ENCODE data around the gene CHRM1.

Gene CHRM1

GRCh38 chr11:62925745-62926679 lies 4.8 kb upstream of the CHRM1 start:
- peak overlapping the region; percentile 66 for H3K4me2 ChIP-seq (ENCODE audit: insufficient read depth, low read length, poor library complexity, severe bottlenecking)
- H3K4me1 ChIP-seq (ENCODE audit: control insufficient read depth in 2 of 2, insufficient read depth in 1 of 2, low read depth in 1 of 2, low read length in 2 of 2) = peaks cover 0 to 27% of the 10 kb centered on the region in 2 donors
- no peaks in the 10 kb centered on the region for H3K36me3 ChIP-seq (replicated peaks in 1 of 2; ENCODE audit: control insufficient read depth in 2 of 2, insufficient read depth in 2 of 2, low read length in 2 of 2)
- H2BK15ac ChIP-seq (ENCODE audit: low read length) = no peak overlapping the region
- H3K27ac ChIP-seq (replicated peaks; ENCODE audit: low read length) = no peak overlapping the region
- peak overlapping the region in 1 of 2 donors; percentile 70 for H3K4me3 ChIP-seq (ENCODE audit: low read length in 2 of 2)
- peaks cover 2 to 4% of the 10 kb centered on the region in 2 donors for H3K9me3 ChIP-seq (replicated peaks in 1 of 2; ENCODE audit: control insufficient read depth in 2 of 2, insufficient read depth in 1 of 2, low read depth in 1 of 2, low read length in 2 of 2)
- H2BK120ac ChIP-seq (ENCODE audit: low read depth, low read length) = no peak overlapping the region
- H3K23ac ChIP-seq (ENCODE audit: low read depth, low read length, poor library complexity) = no peak overlapping the region
- peak overlapping the region; percentile 27 for H3K9ac ChIP-seq (ENCODE audit: low read depth, low read length, poor library complexity)
- H2AK5ac ChIP-seq (ENCODE audit: low read depth, low read length) = peak overlapping the region; percentile 21
- DNase-seq (ENCODE audit: low spot score) = no peak
- peaks cover 24 to 92% (median 61%) of the 10 kb centered on the region in 3 experiments for H3K27me3 ChIP-seq (ENCODE audit: control insufficient read depth in 3 of 3, insufficient read depth in 3 of 3, low read depth in 1 of 3, low read length in 3 of 3)
- H3K14ac ChIP-seq (ENCODE audit: low read length) = no peak overlapping the region
- no peak overlapping the region for H4K91ac ChIP-seq (ENCODE audit: low read depth, low read length, poor library complexity)
- H3K4ac ChIP-seq (ENCODE audit: low read length) = no peak overlapping the region
- no CpG with 5 or more reads among the region's 71 CpGs for WGBS, 2 donors (ENCODE audit: extremely low coverage in 2 of 2, insufficient read length in 2 of 2, insufficient replicate concordance in 1 of 2)
- H3K79me1 ChIP-seq (ENCODE audit: low read depth, low read length) = no peaks in the 10 kb centered on the region
- no peak overlapping the region for H4K8ac ChIP-seq (ENCODE audit: low read depth, low read length)
- H3K18ac ChIP-seq (ENCODE audit: low read length) = peak overlapping the region; percentile 51
- H2AFZ ChIP-seq (ENCODE audit: low read length) = peak overlapping the region; percentile 88
- H2BK5ac ChIP-seq (ENCODE audit: low read length) = no peak overlapping the region
- no peak overlapping the region for H2BK12ac ChIP-seq (ENCODE audit: low read length)

- Histone ChIP-seq H4K8ac (ENCODE audit: low read depth, low read length) (no peak overlapping the region), H3K23ac (ENCODE audit: low read depth, low read length, poor library complexity) (no peak overlapping the region), H3K18ac (ENCODE audit: low read length) (peak overlapping the region; percentile 51), H3K79me1 (ENCODE audit: low read depth, low read length) (no peaks in the 10 kb centered on the region), H2AFZ (ENCODE audit: low read length) (peak overlapping the region; percentile 88), H2BK5ac (ENCODE audit: low read length) (no peak overlapping the region), H2AK5ac (ENCODE audit: low read depth, low read length) (no peak overlapping the region), H3K14ac (ENCODE audit: low read length) (no peak overlapping the region), H3K4me3 (ENCODE audit: low read length in 2 of 2) (peak overlapping the region in 1 of 2 donors; percentile 33), H3K4me1 (ENCODE audit: control insufficient read depth in 2 of 2, insufficient read depth in 1 of 2, low read depth in 1 of 2, low read length in 2 of 2) (peaks cover 0 to 27% of the 10 kb centered on the region in 2 donors), H3K4ac (ENCODE audit: low read length) (no peak overlapping the region), H3K4me2 (ENCODE audit: insufficient read depth, low read length, poor library complexity, severe bottlenecking) (peak overlapping the region; percentile 66), H2BK12ac (ENCODE audit: low read length) (no peak overlapping the region), H3K27me3 (ENCODE audit: control insufficient read depth in 3 of 3, insufficient read depth in 3 of 3, low read depth in 1 of 3, low read length in 3 of 3) (peaks cover 24 to 94% (median 58%) of the 10 kb centered on the region in 3 experiments), H3K9me3 (replicated peaks in 1 of 2; ENCODE audit: control insufficient read depth in 2 of 2, insufficient read depth in 1 of 2, low read depth in 1 of 2, low read length in 2 of 2) (peaks cover 2 to 4% of the 10 kb centered on the region in 2 donors), H3K36me3 (replicated peaks in 1 of 2; ENCODE audit: control insufficient read depth in 2 of 2, insufficient read depth in 2 of 2, low read length in 2 of 2) (no peaks in the 10 kb centered on the region), H3K9ac (ENCODE audit: low read depth, low read length, poor library complexity) (no peak overlapping the region), H2BK120ac (ENCODE audit: low read depth, low read length) (no peak overlapping the region), H4K91ac (ENCODE audit: low read depth, low read length, poor library complexity) (no peak overlapping the region), H3K27ac (replicated peaks; ENCODE audit: low read length) (no peak overlapping the region), H2BK15ac (ENCODE audit: low read length) (no peak overlapping the region)
- no peak for DNase-seq (ENCODE audit: low spot score)
- no CpG with 5 or more reads among the region's 14 CpGs for WGBS, 2 donors (ENCODE audit: extremely low coverage in 2 of 2, insufficient read length in 2 of 2, insufficient replicate concordance in 1 of 2)
These were observed 4.1 kb upstream of the CHRM1 start for GRCh38 chr11:62925308-62925707.

GRCh38 chr11:62923601-62924411 lies 2.6 kb upstream of the CHRM1 start:
- no peak for DNase-seq (ENCODE audit: low spot score)
- no peak overlapping the region for H2BK15ac ChIP-seq (ENCODE audit: low read length)

More at GRCh38 chr11:62923601-62924411, 2.6 kb upstream of the CHRM1 start:
- Histone ChIP-seq H3K4me2 (ENCODE audit: insufficient read depth, low read length, poor library complexity, severe bottlenecking) (peak overlapping the region; percentile 76), H3K27ac (replicated peaks; ENCODE audit: low read length) (no peak overlapping the region), H2AFZ (ENCODE audit: low read length) (peak overlapping the region; percentile 76), H2BK12ac (ENCODE audit: low read length) (no peak overlapping the region), H3K23ac (ENCODE audit: low read depth, low read length, poor library complexity) (no peak overlapping the region), H3K4me3 (ENCODE audit: low read length in 2 of 2) (peak overlapping the region in 1 of 2 donors; percentile 73), H2AK5ac (ENCODE audit: low read depth, low read length) (no peak overlapping the region), H3K79me1 (ENCODE audit: low read depth, low read length) (no peaks in the 10 kb centered on the region), H2BK120ac (ENCODE audit: low read depth, low read length) (peak overlapping the region; percentile 10), H3K9ac (ENCODE audit: low read depth, low read length, poor library complexity) (peak overlapping the region; percentile 74), H3K9me3 (replicated peaks in 1 of 2; ENCODE audit: control insufficient read depth in 2 of 2, insufficient read depth in 1 of 2, low read depth in 1 of 2, low read length in 2 of 2) (peaks cover 2 to 4% of the 10 kb centered on the region in 2 donors), H3K4ac (ENCODE audit: low read length) (no peak overlapping the region), H3K4me1 (ENCODE audit: control insufficient read depth in 2 of 2, insufficient read depth in 1 of 2, low read depth in 1 of 2, low read length in 2 of 2) (peaks cover 0 to 27% of the 10 kb centered on the region in 2 donors), H4K91ac (ENCODE audit: low read depth, low read length, poor library complexity) (no peak overlapping the region), H3K27me3 (ENCODE audit: control insufficient read depth in 3 of 3, insufficient read depth in 3 of 3, low read depth in 1 of 3, low read length in 3 of 3) (peaks cover 24 to 94% (median 58%) of the 10 kb centered on the region in 3 experiments), H4K8ac (ENCODE audit: low read depth, low read length) (no peak overlapping the region), H2BK5ac (ENCODE audit: low read length) (peak overlapping the region; percentile 33), H3K36me3 (replicated peaks in 1 of 2; ENCODE audit: control insufficient read depth in 2 of 2, insufficient read depth in 2 of 2, low read length in 2 of 2) (no peaks in the 10 kb centered on the region), H3K14ac (ENCODE audit: low read length) (no peak overlapping the region), H3K18ac (ENCODE audit: low read length) (peak overlapping the region; percentile 73)
- no CpG with 5 or more reads among the region's 52 CpGs for WGBS, 2 donors (ENCODE audit: extremely low coverage in 2 of 2, insufficient read length in 2 of 2, insufficient replicate concordance in 1 of 2)

Measured in neuronal stem cell (in vitro differentiated cells).